Activated T-cell treated with anti-CD3 and anti-CD28 coated beads for 1 hour (primary cell): ENCODE measurements around the gene SLC16A4.
A peak's percentile ranks its signal among the peaks of the same experiment; 100 is the strongest.
"Not testable (repeated sequence)": the region's sequence is repeated elsewhere in the genome, so short reads cannot be mapped to it uniquely, and the experiment has no call there.

Experiments used
- DNase-seq: peaks from one replicate; pipeline ENCODE4 v3.0.0-alpha.2; 2020; ENCODE audit warnings: low read depth

SLC16A4 gene

GRCh38 chr1:110390692-110391245, at the start of gene SLC16A4:
TSS of gene SLC16A4 (minus strand) at chr1:110391026. CDS start at chr1:110389323, 1,703 bp downstream.
- no peak for DNase-seq

DNA sequence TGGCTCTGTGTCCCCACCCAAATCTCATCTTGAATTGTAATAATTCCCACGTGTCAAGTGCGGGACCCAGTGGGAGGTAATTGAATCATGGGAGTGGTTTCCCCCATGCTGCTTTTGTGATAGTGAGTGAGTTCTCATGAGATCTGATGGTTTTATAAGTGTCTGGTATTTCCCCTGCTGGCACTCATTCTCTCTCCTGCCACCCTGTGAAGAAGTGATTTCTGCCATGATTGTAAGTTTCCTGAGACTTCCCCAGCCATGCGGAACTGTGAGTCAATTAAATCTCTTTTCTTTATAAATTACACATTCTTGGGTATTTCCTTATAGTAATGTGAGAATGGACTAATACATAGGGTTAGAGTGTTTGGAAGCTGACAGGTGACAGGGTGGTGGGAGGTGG, 49.0 kb upstream of the SLC16A4 start:
- not testable (repeated sequence) for DNase-seq

DNA sequence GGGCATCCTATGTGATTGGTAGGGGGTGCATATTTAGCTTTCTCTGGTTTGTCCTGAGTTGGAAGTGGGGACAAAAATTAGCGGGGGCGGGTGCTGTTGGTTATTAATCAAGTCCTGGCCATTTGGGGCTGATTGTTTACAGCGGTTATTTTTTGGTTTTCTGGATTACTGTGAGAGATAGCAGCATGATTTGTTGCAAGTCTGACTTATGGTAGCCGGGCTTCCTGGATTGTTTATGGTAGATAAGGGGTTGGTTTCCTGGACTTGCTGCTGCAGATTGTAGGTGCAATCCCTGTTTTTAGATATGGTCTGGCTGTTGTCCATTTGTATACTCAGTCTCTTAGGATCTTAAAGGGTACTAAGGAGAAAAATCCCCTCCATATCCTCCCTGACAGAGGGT, 48.1 kb upstream of the SLC16A4 start:
- no peak for DNase-seq

DNA sequence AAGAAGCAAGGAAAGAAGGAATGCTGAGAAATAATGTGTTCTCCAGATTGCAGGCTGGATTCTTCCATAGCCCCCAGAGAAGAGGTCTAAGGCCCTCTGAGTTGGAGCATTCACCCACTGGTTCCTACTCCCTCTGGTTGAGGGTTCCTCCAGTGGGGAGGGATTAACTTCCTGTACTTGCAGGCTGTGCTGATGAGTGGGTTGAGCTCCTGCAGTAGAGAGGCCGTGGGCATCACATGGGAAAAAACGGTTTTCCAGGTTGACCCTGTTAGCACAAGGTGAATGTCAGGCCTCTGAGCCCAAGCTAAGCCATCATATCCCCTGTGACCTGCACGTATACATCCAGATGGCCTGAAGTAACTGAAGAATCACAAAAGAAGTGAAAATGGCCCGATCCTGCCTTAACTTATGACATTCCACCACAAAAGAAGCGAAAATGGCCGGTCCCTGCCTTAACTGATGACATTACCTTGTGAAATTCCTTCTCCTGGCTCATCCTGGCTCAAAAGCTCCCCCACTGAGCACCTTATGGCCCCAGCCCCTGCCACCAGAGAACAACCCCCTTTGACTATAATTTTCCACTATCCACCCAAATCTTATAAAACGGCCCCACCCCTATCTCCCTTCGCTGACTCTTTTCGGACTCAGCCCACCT, 46.9 kb upstream of the SLC16A4 start:
- DNase-seq: not testable (repeated sequence)

- DNase-seq: no peak
Observed at GRCh38 chr1:110436635-110437034, 45.8 kb upstream of the SLC16A4 start.

- no peak for DNase-seq
Observed at GRCh38 chr1:110434946-110435345, 44.1 kb upstream of the SLC16A4 start.

DNA sequence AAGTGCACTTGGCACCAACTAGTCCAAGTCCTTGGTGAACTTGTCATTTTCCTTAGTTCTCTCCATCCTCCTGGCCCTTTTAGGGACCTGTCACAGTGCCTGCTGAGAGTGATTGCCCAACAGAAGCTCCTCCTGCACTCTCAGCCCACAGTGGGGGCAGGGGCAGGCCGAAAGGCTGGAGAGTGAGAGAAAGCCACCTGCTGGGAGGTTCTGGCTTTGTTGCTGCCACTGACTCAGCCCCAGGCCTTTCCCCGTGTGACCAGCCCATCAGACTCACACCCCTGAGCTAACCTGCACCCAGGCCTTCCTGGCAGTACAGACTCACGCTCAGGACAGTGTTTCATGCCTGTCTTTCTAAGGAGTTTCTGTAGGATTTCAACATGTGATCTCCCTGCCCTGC, 43.0 kb upstream of the SLC16A4 start:
- no peak for DNase-seq

DNA sequence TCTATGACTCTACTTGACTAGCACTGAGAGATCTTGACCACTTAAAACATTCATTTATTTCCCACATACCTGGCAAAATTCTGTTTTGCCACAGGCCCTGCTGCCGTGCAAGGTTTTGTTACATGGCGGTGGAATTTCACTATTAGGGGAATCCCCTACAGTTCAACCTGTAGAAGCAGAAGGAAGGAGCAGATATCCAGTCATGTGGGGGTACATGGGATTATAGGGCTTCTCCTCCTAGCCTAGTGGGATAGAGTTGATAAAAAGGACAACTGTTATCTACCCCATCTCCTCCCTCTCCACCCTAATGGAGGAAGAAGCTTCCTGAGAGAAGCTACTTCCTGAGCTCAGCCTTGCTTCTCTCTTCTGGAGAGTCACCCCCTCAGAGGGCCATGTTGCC, 42.4 kb upstream of the SLC16A4 start:
- no peak for DNase-seq

DNA sequence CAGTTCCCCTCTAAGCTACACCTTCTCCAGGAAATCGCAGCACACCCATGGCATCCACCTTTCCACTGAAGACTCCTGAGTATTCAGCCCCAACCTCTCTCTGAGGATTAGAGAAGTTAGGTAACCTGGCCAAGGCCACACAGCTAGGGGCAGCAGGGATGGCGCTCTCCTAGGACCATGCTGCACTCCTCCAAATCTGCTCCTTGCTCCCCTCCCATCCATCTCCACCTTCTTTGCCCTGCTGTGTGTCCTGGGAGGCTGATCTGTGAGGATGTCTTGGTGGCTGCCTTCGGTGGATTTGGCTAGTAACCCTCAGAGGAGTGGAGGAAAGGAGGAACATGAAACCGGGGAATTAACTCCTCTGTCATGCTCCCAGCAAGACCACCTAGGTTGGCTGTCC, 40.1 kb upstream of the SLC16A4 start:
- DNase-seq: no peak

DNA sequence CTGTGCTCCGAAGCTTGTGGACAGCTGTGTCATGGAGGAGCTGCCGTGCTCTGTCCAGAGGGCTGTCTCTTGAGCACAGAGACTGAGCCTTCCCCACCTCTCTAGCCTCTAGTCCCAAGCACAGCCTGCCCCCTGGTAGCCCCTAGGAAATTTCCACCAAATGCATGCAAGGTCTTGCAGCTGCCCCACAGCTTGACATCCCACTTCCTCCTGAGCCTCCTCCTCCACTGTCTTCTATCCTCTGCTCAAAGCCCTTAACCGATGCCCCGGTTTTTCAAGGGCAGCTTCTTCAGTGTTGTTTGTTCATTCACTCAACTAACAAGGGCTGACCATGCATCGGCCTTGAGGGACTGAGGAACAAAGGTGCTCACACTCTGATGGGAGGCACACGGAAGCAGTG, 39.5 kb upstream of the SLC16A4 start:
- no peak for DNase-seq

GRCh38 chr1:110428946-110429345, 38.1 kb upstream of the SLC16A4 start:
- no peak for DNase-seq

DNA sequence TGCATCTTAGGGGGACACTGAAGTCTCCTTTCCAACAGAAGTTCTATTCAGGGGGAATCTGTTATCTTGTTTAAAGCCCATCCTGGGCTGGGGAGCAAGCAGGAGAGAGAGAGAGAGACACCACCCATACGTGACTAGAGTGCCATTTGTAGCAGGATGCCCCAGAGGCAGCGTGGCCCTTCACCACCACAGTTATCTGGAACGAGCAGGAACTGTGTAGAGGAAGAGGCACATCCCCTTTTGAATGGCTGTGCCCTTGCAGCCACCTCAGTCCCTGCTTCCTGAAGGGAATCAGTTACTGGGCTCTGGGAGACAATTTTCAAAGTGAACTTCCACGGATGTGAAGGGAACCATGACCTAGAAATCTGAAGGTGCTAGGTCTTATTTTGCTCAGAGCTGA, 36.0 kb upstream of the SLC16A4 start:
- no peak for DNase-seq

DNA sequence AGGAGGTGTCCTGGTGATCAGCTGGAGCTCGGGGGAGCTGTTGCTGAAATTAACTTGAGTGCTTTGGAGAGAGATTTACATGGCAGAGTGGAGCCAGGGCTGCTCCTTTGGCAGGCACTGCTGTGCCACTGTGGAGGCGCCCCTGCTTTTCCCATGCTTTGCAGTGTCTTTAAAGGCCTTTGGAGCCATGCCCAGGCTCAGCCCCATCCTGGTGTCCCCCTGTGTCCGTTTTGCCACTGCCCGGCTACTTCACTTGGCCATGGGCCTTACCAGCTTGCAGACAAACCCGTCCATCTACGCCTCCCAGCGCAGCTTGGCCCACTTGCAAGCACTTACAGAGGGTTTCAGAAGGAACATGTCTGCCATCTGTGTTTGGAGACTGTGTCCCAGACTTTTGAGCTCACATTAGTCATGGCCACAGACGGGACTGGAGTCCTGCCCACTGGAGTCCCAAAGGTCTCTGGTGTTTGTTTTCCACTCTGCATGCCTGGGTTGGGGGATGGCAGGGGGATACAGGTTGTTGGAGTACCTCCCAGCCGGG, 34.9 kb upstream of the SLC16A4 start:
- DNase-seq: no peak

DNA sequence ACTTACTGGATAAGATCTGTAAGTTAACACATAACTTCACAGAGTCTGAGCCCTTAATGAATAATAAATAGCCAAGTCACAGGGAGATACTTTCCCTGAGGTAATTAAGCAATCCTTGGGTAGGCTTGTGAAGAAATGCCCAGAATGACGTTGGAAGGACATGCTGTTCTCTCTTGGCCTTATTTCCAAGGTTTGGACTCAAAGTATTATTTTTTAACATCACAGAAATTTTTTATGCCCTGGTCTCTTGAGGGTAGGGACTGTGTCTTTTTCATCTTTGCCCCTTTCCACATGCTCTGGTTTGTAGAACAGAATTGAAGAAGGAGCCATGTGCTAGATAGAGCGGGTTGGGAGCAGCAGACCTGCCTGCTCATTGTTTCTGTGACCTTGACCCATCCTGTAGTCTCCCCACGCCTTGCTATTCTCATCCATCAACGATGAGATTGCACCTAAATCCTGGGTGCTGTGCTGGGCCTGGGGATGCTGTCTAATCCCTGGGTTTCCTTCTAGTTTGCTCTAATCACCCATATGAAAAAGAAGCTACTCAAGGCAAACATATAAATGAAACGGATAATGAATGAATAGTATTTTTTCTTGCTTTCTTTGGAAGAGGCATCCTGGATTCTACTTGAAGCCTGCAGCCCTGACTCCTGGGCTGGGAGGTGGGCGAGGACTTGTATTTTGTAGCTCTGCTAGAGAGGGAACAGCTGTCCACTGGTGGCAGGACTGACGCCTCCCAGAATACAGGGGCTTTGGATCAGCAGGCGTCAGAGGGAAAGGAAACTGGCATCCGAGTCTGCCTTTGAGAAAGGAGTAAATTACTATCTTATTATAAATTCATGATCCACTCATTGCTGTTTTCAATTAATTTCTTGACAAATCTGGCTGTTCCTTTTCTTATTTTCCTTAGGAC, 34.1 kb upstream of the SLC16A4 start:
- no peak for DNase-seq

- no peak for DNase-seq
Observed at GRCh38 chr1:110420874-110421793, 30.3 kb upstream of the SLC16A4 start.

- DNase-seq: no peak
Observed at GRCh38 chr1:110420023-110420662, 29.3 kb upstream of the SLC16A4 start.

DNA sequence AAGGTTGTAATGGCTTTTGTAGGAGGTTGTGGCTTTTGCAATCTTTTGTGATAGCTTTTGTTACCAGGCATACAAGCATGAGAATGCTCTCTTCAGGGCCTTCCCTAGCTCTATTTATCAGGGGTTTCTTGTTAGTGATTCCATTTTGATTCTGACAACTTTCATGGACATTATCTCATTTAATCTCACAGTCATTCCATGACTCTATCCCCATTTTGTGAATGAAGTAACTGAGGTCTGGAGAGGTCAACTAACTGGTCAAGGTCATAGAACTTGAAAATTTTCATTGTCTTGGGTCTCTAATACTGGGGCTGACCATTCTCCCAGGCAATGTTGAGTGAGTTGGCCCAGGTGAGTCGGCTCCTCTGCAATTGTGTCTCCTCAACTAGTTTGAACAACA, 27.9 kb upstream of the SLC16A4 start:
- no peak for DNase-seq

- not testable (repeated sequence) for DNase-seq
Observed at GRCh38 chr1:110413045-110413444, 22.2 kb upstream of the SLC16A4 start.

GRCh38 chr1:110412576-110412975, 21.8 kb upstream of the SLC16A4 start:
- DNase-seq: peak; percentile 53

- DNase-seq: no peak
Observed at GRCh38 chr1:110411173-110411735, 20.4 kb upstream of the SLC16A4 start.

GRCh38 chr1:110409316-110409715, 18.5 kb upstream of the SLC16A4 start:
- DNase-seq: no peak
